Stimulated activated CD4-positive, alpha-beta T cell treated with anti-CD3 and anti-CD28 coated beads, Interleukin-2, amount 100 ng/mL, for 24 hours (primary cell): ENCODE measurements around the gene CD300A.
A peak's percentile ranks its signal among the peaks of the same experiment; 100 is the strongest.

Experiments
- DNase-seq, 2 donors: peaks; one replicate each; pipeline ENCODE4 v3.0.0-alpha.2; 2020

CD300A gene

GRCh38 chr17:74455821-74456220, 10.6 kb upstream of the CD300A start:
- no peak for DNase-seq

GRCh38 chr17:74457146-74457819, 9.2 kb upstream of the CD300A start:
- DNase-seq = peak; percentile 79 to 82

- DNase-seq = no peak
These were observed 8.6 kb upstream of the CD300A start for GRCh38 chr17:74457820-74458166.

GRCh38 chr17:74458835-74459234, 7.6 kb upstream of the CD300A start:
- no peak for DNase-seq

- no peak for DNase-seq
These were observed 6.8 kb upstream of the CD300A start for GRCh38 chr17:74459622-74460021.

GRCh38 chr17:74460241-74460640, 6.2 kb upstream of the CD300A start:
- no peak for DNase-seq

GRCh38 chr17:74460996-74461395, 5.4 kb upstream of the CD300A start:
- no peak for DNase-seq

- DNase-seq = no peak
These were observed 4.8 kb upstream of the CD300A start for GRCh38 chr17:74461611-74462010.

- DNase-seq = no peak
These were observed 1.6 kb upstream of the CD300A start for GRCh38 chr17:74464730-74465377.

GRCh38 chr17:74465378-74466110, 890 bp upstream of the CD300A start:
- DNase-seq = no peak

GRCh38 chr17:74466828-74467184, 372 bp downstream of the CD300A start:
- DNase-seq = no peak

- no peak for DNase-seq
These were observed 952 bp downstream of the CD300A start for GRCh38 chr17:74467221-74467951.

GRCh38 chr17:74471341-74471740, 4.9 kb downstream of the CD300A start:
- DNase-seq = no peak

- no peak for DNase-seq
These were observed 6.5 kb downstream of the CD300A start for GRCh38 chr17:74472890-74473289.

- no peak for DNase-seq
These were observed 6.9 kb downstream of the CD300A start for GRCh38 chr17:74473294-74473693.

GRCh38 chr17:74474043-74474792, 7.8 kb downstream of the CD300A start:
- no peak for DNase-seq

GRCh38 chr17:74475189-74475588, 8.8 kb downstream of the CD300A start:
- DNase-seq = no peak

- no peak for DNase-seq
These were observed 11.0 kb downstream of the CD300A start for GRCh38 chr17:74477411-74477810.

- peak in 1 of 2 donors; percentile 38 for DNase-seq
These were observed 12.1 kb downstream of the CD300A start for GRCh38 chr17:74478420-74479100.

- DNase-seq = no peak
These were observed 13.9 kb downstream of the CD300A start for GRCh38 chr17:74480290-74480689.

- DNase-seq = no peak
These were observed 15.2 kb downstream of the CD300A start for GRCh38 chr17:74481621-74482020.

GRCh38 chr17:74484066-74484465, 17.6 kb downstream of the CD300A start:
- no peak for DNase-seq
